HAP-1 (cell line): Measurements from ENCODE around the gene SPATA18.

ENCODE experiments used
- DNase-seq, 2 experiments: peaks; one replicate each; pipeline ENCODE4 v3.0.0-alpha.2; 2016 to 2020; ENCODE audit warnings: low spot score in 2 of 2
- H3K27me3 ChIP-seq: fragments of 250-450 bp; sonication (Bioruptor Pico); 2 replicates; pipeline ENCODE4 v1.5.1; 2020; ENCODE audit warnings: low read depth, mild to moderate bottlenecking, moderate library complexity
- H3K36me3 ChIP-seq: fragments of 250-450 bp; sonication (Bioruptor Pico); replicated peaks from 2 replicates; pipeline ENCODE4 v1.5.1; 2020; ENCODE audit warnings: mild to moderate bottlenecking
- H3K4me1 ChIP-seq: fragments of 250-450 bp; sonication (Bioruptor Pico); 2 replicates; pipeline ENCODE4 v1.5.1; 2020; ENCODE audit warnings: mild to moderate bottlenecking
- H3K4me3 ChIP-seq: fragments of 250-450 bp; sonication (Bioruptor Pico); 2 replicates; pipeline ENCODE4 v1.5.1; 2020; ENCODE audit warnings: mild to moderate bottlenecking, moderate library complexity
- H3K9me3 ChIP-seq: fragments of 250-450 bp; sonication (Bioruptor Pico); 2 replicates; pipeline ENCODE4 v1.5.1; 2020; ENCODE audit warnings: mild to moderate bottlenecking, moderate library complexity
- in situ Hi-C: fragments of 300-500 bp; cut with MboI; formaldehyde crosslinking; loops from 3 replicates; pipeline ENCODE4 v1.14.3; 2020; ENCODE audit warnings: low sequenced_read_pairs, inconsistent platforms, mixed read lengths

Gene SPATA18

GRCh38 chr4:52051213-52051614 lies at the start of gene SPATA18:
TSS of gene SPATA18 (plus strand) at chr4:52051304. CDS start at chr4:52051705, 401 bp downstream.
- Histone ChIP-seq H3K27me3 (no peaks in the 10 kb centered on the region), H3K4me3 (no peak within 1 kb of the TSS), H3K9me3 (peaks cover 2% of the 10 kb centered on the region; the same call in 1 of the 2 replicates), H3K4me1 (peaks cover 12% of the 10 kb centered on the region), H3K36me3 (no peaks in the 10 kb centered on the region)
- no peak for DNase-seq
- in situ Hi-C loops = no loop called here

- in situ Hi-C loops = no loop called here
- H3K27me3 ChIP-seq = no peaks in the 10 kb centered on the region
Measured at GRCh38 chr4:52001616-52002015, 49.5 kb upstream of the SPATA18 start.

GRCh38 chr4:52004414-52004813 lies 46.7 kb upstream of the SPATA18 start:
- Histone ChIP-seq H3K27me3 (no peaks in the 10 kb centered on the region), H3K4me3 (no peak overlapping the region), H3K4me1 (no peaks in the 10 kb centered on the region), H3K9me3 (no peaks in the 10 kb centered on the region), H3K36me3 (no peaks in the 10 kb centered on the region)
- DNase-seq = no peak
- in situ Hi-C loops = no loop called here

More at GRCh38 chr4:52001616-52002015, 49.5 kb upstream of the SPATA18 start:
- Histone ChIP-seq H3K4me1 (no peaks in the 10 kb centered on the region), H3K9me3 (no peaks in the 10 kb centered on the region), H3K36me3 (no peaks in the 10 kb centered on the region), H3K4me3 (no peak overlapping the region)
- DNase-seq = no peak

- in situ Hi-C loops = no loop called here
- H3K9me3 ChIP-seq = no peaks in the 10 kb centered on the region
Measured at GRCh38 chr4:52005604-52006273, 45.4 kb upstream of the SPATA18 start.

GRCh38 chr4:52006887-52007286 lies 44.2 kb upstream of the SPATA18 start:
- H3K36me3 ChIP-seq = no peaks in the 10 kb centered on the region
- H3K4me3 ChIP-seq = no peak overlapping the region
- no peaks in the 10 kb centered on the region for H3K9me3 ChIP-seq
- no peaks in the 10 kb centered on the region for H3K27me3 ChIP-seq
- no peaks in the 10 kb centered on the region for H3K4me1 ChIP-seq
- DNase-seq = no peak
- in situ Hi-C loops = no loop called here

More at GRCh38 chr4:52005604-52006273, 45.4 kb upstream of the SPATA18 start:
- H3K4me3 ChIP-seq = no peak overlapping the region
- H3K36me3 ChIP-seq = no peaks in the 10 kb centered on the region
- H3K27me3 ChIP-seq = no peaks in the 10 kb centered on the region
- no peaks in the 10 kb centered on the region for H3K4me1 ChIP-seq
- no peak for DNase-seq

- no peak for DNase-seq
- Histone ChIP-seq H3K36me3 (no peaks in the 10 kb centered on the region), H3K4me3 (no peak overlapping the region), H3K4me1 (0 out of 2 replicates have a peak, but pooled peaks cover 3% of the 10 kb centered on the region), H3K27me3 (no peaks in the 10 kb centered on the region), H3K9me3 (no peaks in the 10 kb centered on the region)
- in situ Hi-C loops = no loop called here
Measured at GRCh38 chr4:52010986-52011385, 40.1 kb upstream of the SPATA18 start.

GRCh38 chr4:52012651-52013050 lies 38.5 kb upstream of the SPATA18 start:
- in situ Hi-C loops = no loop called here
- no peak for DNase-seq
- Histone ChIP-seq H3K9me3 (no peaks in the 10 kb centered on the region), H3K4me1 (0 out of 2 replicates have a peak, but pooled peaks cover 3% of the 10 kb centered on the region), H3K4me3 (no peak overlapping the region), H3K27me3 (no peaks in the 10 kb centered on the region), H3K36me3 (no peaks in the 10 kb centered on the region)

GRCh38 chr4:52014903-52015302 lies 36.2 kb upstream of the SPATA18 start:
- in situ Hi-C loops = no loop called here
- no peak for DNase-seq
- no peaks in the 10 kb centered on the region for H3K36me3 ChIP-seq

GRCh38 chr4:52015366-52015765 lies 35.7 kb upstream of the SPATA18 start:
- no peak for DNase-seq
- no peak overlapping the region for H3K4me3 ChIP-seq
- in situ Hi-C loops = no loop called here
- 0 out of 2 replicates have a peak, but pooled peaks cover 3% of the 10 kb centered on the region for H3K4me1 ChIP-seq
- H3K27me3 ChIP-seq = no peaks in the 10 kb centered on the region
- no peaks in the 10 kb centered on the region for H3K36me3 ChIP-seq
- no peaks in the 10 kb centered on the region for H3K9me3 ChIP-seq

More at GRCh38 chr4:52014903-52015302, 36.2 kb upstream of the SPATA18 start:
- H3K4me1 ChIP-seq = 0 out of 2 replicates have a peak, but pooled peaks cover 3% of the 10 kb centered on the region
- no peaks in the 10 kb centered on the region for H3K9me3 ChIP-seq
- H3K27me3 ChIP-seq = no peaks in the 10 kb centered on the region
- no peak overlapping the region for H3K4me3 ChIP-seq

- no peaks in the 10 kb centered on the region for H3K36me3 ChIP-seq
- no peaks in the 10 kb centered on the region for H3K27me3 ChIP-seq
- H3K4me1 ChIP-seq = 0 out of 2 replicates have a peak, but pooled peaks cover 3% of the 10 kb centered on the region
- no peaks in the 10 kb centered on the region for H3K9me3 ChIP-seq
- DNase-seq = no peak
- in situ Hi-C loops = no loop called here
- no peak overlapping the region for H3K4me3 ChIP-seq
Measured at GRCh38 chr4:52016981-52017380, 34.1 kb upstream of the SPATA18 start.

- Histone ChIP-seq H3K4me1 (0 out of 2 replicates have a peak, but pooled peaks cover 1% of the 10 kb centered on the region), H3K27me3 (no peaks in the 10 kb centered on the region), H3K9me3 (no peaks in the 10 kb centered on the region), H3K4me3 (no peak overlapping the region), H3K36me3 (peaks cover 3% of the 10 kb centered on the region; the same call in 1 of the 2 replicates)
- in situ Hi-C loops = no loop called here
- no peak for DNase-seq
Measured at GRCh38 chr4:52017814-52018213, 33.3 kb upstream of the SPATA18 start.

GRCh38 chr4:52019936-52020657 lies 31.0 kb upstream of the SPATA18 start, which contains the start of gene LRRC66:
TSS of gene LRRC66 (minus strand) at chr4:52020363. CDS start at chr4:52017613, 2,750 bp downstream.
- Histone ChIP-seq H3K4me1 (no peaks in the 10 kb centered on the region), H3K27me3 (no peaks in the 10 kb centered on the region), H3K4me3 (no peak within 1 kb of the TSS), H3K9me3 (no peaks in the 10 kb centered on the region), H3K36me3 (peaks cover 13% of the 10 kb centered on the region)
- in situ Hi-C loops = no loop called here
- no peak for DNase-seq

- in situ Hi-C loops = no loop called here
- no peak for DNase-seq
- no peaks in the 10 kb centered on the region for H3K27me3 ChIP-seq
- no peaks in the 10 kb centered on the region for H3K9me3 ChIP-seq
- H3K36me3 ChIP-seq = peaks cover 20% of the 10 kb centered on the region
- peaks cover 8% of the 10 kb centered on the region for H3K4me1 ChIP-seq
- no peak overlapping the region for H3K4me3 ChIP-seq
Measured at GRCh38 chr4:52028970-52029369, 22.1 kb upstream of the SPATA18 start.

- H3K36me3 ChIP-seq = peaks cover 11% of the 10 kb centered on the region
- in situ Hi-C loops = no loop called here
Measured at GRCh38 chr4:52032005-52032404, 19.1 kb upstream of the SPATA18 start.

More at GRCh38 chr4:52032005-52032404, 19.1 kb upstream of the SPATA18 start:
- no peak for DNase-seq
- Histone ChIP-seq H3K9me3 (no peaks in the 10 kb centered on the region), H3K27me3 (no peaks in the 10 kb centered on the region), H3K4me1 (peaks cover 9% of the 10 kb centered on the region), H3K4me3 (no peak overlapping the region)
